Aorta (tissue), 5 donors: ENCODE measurements around the gene WDFY4. TPM values are rescaled to one million over a fixed set of nuclear protein-coding genes. Genes with fewer than 3 reads are reported as not detected.

Experiments
- ATAC-seq: fragments of 200-7000 bp; cut with Tn5 transposase; one replicate; pipeline ENCODE4 v1.9.1; 2022; ENCODE audit warnings: moderate library complexity; ENCODE audit not compliant: low FRiP score
- DNase-seq, 2 donors: peaks; one replicate each; pipeline ENCODE4 v3.0.0-alpha.2; 2020
- H3K27ac ChIP-seq, 2 donors: one replicate each; pipeline ENCODE4 v1.5.1; 2013; ENCODE audit warnings: low read length in 2 of 2, mild to moderate bottlenecking in 2 of 2, moderate library complexity in 2 of 2, control low read depth in 1 of 2, inconsistent platforms in 1 of 2, low read depth in 1 of 2
- H3K27me3 ChIP-seq, 2 donors: one replicate each; pipeline ENCODE4 v1.6.1; 2013; ENCODE audit warnings: control low read depth in 1 of 2, low read length in 1 of 2, mild to moderate bottlenecking in 1 of 2, moderate library complexity in 1 of 2; ENCODE audit not compliant: insufficient read depth in 2 of 2, control insufficient read depth in 1 of 2
- H3K36me3 ChIP-seq, 2 donors: one replicate each; pipeline ENCODE4 v1.6.1; 2013; ENCODE audit warnings: control low read depth in 1 of 2, low read length in 1 of 2, mild to moderate bottlenecking in 1 of 2; ENCODE audit not compliant: insufficient read depth in 2 of 2, control insufficient read depth in 1 of 2
- H3K4me1 ChIP-seq, 2 donors: one replicate each; pipeline ENCODE4 v1.6.1; 2013; ENCODE audit warnings: low read length in 2 of 2, control low read depth in 1 of 2, mild to moderate bottlenecking in 1 of 2, moderate library complexity in 1 of 2; ENCODE audit not compliant: insufficient read depth in 2 of 2, control insufficient read depth in 1 of 2
- H3K4me3 ChIP-seq, 2 donors: one replicate each; pipeline ENCODE4 v1.5.1; 2013; ENCODE audit warnings: low read length in 2 of 2, control low read depth in 1 of 2, mild to moderate bottlenecking in 1 of 2
- H3K9me3 ChIP-seq: one replicate; pipeline ENCODE4 v1.6.1; 2013; ENCODE audit warnings: mild to moderate bottlenecking, low read length; ENCODE audit not compliant: control insufficient read depth
- WGBS, 2 donors: extraction: QIAGEN DNeasy Blood & Tissue Kit; methylation state at CpG; one replicate each; pipeline ENCODE4 v1.1.7; 2013; 5-methylcytosine and 5-hydroxymethylcytosine counted together
- intact Hi-C, 2 donors: fragments of 100-400 bp; cut with DNase I; formaldehyde crosslinking; loops; one replicate each; pipeline versions ENCODE4 v1.14.2 to v1.15.0; 2022
- polyA plus RNA-seq, 2 donors: library from polyadenylated mRNA; stranded (reverse); fragments of 200-250 nt; gene quantifications; one replicate each; pipeline ENCODE4 v1.2.3, GENCODE V29; 2013
- total RNA-seq, 2 donors: library from RNA; stranded (reverse); fragmentation: NEBNext Ultra II Directional; extraction: Animal tissue kit (Norgen Biotek cat#: 25700); gene quantifications; one replicate each; pipeline ENCODE4 v1.2.1, GENCODE V29; 2021
- donor health status: healthy with polysubstance abuse.
- donor health status: Bipolar disorder and iron deficiency.
- donor health status: DM: no; HTN: no; CAD: no.
- donor health status: DM: no; HTN: no; CAD: no.
- donor health status: DM: yes; HTN: yes; CAD: no.

Gene WDFY4
- total and polyA plus RNA-seq, 4 donors, result 0.54 to 15.0 (median 4.6) TPM

DNA sequence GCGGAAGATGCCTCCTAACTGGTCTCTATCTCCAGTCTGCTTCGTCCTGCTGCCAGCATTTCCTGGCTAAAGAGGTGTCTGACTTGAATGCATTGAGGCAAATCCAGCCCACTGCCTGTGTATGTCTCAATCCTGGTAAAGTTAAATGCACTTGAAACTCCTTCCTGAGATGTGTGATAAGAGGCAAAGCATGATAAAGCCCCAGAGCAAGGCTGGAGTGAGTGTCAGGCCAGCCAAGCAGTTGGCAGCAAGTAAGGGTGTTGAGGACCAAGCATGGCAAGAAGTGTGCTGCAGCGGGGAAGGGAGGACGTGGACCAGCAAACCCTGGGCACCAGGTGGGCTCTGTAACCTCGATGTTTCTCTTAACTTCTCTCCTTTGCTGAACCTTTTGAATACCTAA is 225.9 kb downstream of the WDFY4 start:
- H3K4me1 ChIP-seq, result no peaks in the 10 kb centered on the region
- H3K36me3 ChIP-seq, result no peaks in the 10 kb centered on the region
- H3K4me3 ChIP-seq, result no peak overlapping the region
- H3K27me3 ChIP-seq, result no peaks in the 10 kb centered on the region
- WGBS, 2 donors, result 39 to 44% methylated on average over 5 of the region's 5 CpGs
- ATAC-seq (no peak), DNase-seq (no peak)
- intact Hi-C loops, result no loop called here
- H3K9me3 ChIP-seq, result no peaks in the 10 kb centered on the region
- no peak overlapping the region for H3K27ac ChIP-seq

DNA sequence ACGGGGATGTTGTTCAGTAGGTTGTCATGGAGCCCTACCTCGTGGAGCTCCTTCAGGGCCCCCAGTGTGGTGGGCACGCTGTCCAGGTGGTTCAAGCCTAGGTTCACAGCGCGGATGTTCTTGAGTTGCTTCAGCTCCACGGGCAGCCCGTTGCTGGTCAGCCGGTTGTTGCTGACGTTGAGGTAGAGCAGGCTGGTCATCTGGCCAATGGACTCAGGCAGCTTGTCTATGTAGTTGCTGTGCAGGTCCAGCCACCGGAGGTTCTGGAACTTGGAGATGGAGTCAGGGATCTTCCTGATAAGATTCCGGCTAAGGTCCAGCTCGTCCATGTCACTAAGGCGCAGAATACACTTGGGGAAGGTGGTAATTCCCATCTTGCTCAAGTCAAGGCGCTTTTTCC is 229.0 kb downstream of the WDFY4 start:
- 88 to 96% methylated on average over 14 of the region's 14 CpGs for WGBS, 2 donors
- H3K4me3 ChIP-seq, result no peak overlapping the region
- H3K27me3 ChIP-seq, result no peaks in the 10 kb centered on the region
- H3K9me3 ChIP-seq, result no peaks in the 10 kb centered on the region
- intact Hi-C loops, result no loop called here
- H3K36me3 ChIP-seq, result no peaks in the 10 kb centered on the region
- H3K4me1 ChIP-seq, result no peaks in the 10 kb centered on the region
- ATAC-seq (no peak), DNase-seq (no peak)
- no peak overlapping the region for H3K27ac ChIP-seq

DNA sequence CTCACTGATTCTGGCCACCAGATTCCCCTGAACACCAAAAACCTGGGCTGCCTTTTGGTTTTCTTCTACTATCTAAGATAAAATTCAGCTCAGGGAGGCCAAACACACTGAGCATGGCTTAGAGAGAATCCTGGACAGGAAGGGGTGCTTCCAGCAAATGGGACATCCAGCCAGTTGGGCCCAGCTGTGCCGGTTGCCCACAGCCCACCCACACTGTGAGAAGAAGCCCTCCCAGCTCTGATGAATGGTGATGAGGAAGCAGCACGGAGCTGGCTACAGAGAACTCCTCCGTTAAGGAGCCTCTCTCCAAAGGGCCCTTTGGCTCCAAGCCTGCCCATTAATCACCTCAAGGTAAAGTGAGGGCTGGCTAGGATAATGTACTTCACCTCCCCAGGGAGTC is 239.1 kb downstream of the WDFY4 start:
- Histone ChIP-seq H3K4me3 (no peak overlapping the region), H3K27me3 (no peaks in the 10 kb centered on the region), H3K27ac (no peak overlapping the region), H3K9me3 (no peaks in the 10 kb centered on the region), H3K36me3 (no peaks in the 10 kb centered on the region), H3K4me1 (no peaks in the 10 kb centered on the region)
- DNase-seq (no peak), ATAC-seq (no peak)
- intact Hi-C loops, result no loop called here
- WGBS, 2 donors, result 40 to 59% methylated on average over 3 of the region's 3 CpGs

DNA sequence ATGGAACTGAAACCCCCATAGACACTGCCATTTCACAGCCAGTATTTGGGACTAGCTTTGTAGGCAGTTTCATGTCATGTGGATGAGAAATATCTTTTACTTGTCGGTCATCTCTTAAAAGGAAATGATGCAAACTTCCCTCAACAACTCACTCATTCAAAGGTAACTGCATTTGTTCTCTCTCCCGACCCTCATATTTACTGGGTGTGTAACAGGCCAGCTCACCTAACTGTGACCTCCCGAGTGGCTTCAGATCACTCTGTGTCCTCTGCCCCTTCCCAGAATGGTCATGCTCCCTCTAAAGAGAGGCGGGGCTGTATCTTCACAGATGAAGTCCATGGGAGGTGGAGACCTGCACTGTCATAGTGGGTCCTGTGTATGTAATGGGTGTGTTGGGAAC is 240.3 kb downstream of the WDFY4 start:
- Histone ChIP-seq H3K4me3 (no peak overlapping the region), H3K36me3 (no peaks in the 10 kb centered on the region), H3K4me1 (no peaks in the 10 kb centered on the region), H3K27ac (no peak overlapping the region), H3K9me3 (no peaks in the 10 kb centered on the region), H3K27me3 (no peaks in the 10 kb centered on the region)
- intact Hi-C loops, result no loop called here
- DNase-seq (no peak), ATAC-seq (no peak)
- WGBS, 2 donors, result 94 to 96% methylated on average over 4 of the region's 4 CpGs

DNA sequence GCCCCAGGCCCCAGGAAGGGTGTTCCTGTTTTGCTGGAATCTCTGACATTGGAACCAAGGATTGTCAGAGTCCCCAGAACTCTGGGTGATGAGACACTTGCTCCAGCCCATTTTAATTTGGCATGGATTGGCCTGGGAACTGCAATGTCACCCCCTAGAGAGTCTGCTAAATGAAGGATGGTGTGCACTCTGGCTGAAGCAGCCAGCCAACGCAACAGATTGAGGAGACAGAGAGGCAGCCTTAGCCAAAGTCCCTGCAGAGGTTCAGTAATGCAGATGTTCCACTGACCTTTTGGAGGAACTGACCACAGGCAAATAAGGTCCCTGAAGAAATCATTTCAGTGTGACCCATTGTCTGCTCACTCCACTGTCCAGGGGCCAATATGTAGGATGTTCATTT is 241.6 kb downstream of the WDFY4 start:
- WGBS, 2 donors, result 92 to 100% methylated on average over 1 of the region's 1 CpG
- Histone ChIP-seq H3K4me3 (no peak overlapping the region), H3K27ac (no peak overlapping the region), H3K27me3 (no peaks in the 10 kb centered on the region), H3K36me3 (no peaks in the 10 kb centered on the region), H3K9me3 (no peaks in the 10 kb centered on the region), H3K4me1 (no peaks in the 10 kb centered on the region)
- DNase-seq (no peak), ATAC-seq (no peak)
- intact Hi-C loops, result no loop called here

DNA sequence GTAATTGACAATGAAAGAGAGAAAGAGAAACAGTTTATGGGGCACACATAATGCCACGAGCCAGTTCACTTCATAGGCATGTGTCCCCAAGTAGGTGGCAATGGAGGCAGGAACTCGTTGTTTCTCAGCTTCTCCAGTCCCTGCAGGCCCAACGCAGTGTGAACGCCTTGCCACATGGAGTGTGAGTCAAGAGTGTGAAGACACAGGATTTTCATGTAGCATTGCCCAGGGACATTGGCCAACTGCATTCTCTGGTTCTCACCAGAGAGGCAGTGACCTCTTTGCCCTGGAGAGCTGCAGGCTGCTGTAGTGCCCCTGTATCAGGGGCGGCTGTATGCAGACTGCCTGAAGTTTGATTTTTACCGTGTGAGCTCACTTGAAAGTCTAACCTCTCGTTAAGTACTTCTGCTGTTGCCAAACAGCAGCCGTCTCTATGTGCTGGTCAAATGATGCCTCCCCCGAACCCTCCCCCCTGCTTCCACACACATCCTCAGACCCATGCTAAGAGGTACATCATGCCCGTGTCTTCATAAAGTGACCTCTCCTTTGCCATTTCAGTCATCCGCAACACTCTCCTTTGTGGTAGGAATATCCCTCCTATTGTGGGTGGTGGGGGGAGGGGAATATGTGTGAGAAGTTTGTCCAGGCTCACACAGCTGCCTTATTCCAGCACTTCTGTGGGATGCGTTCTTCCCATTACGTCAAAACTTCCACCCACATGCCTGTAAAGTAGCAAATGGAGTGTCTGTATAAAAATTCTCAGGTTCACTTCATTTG is 242.3 kb downstream of the WDFY4 start:
- WGBS, 2 donors, result 93 to 94% methylated on average over 13 of the region's 13 CpGs
- H3K27me3 ChIP-seq, result no peaks in the 10 kb centered on the region
- ATAC-seq, result no peak

DNA sequence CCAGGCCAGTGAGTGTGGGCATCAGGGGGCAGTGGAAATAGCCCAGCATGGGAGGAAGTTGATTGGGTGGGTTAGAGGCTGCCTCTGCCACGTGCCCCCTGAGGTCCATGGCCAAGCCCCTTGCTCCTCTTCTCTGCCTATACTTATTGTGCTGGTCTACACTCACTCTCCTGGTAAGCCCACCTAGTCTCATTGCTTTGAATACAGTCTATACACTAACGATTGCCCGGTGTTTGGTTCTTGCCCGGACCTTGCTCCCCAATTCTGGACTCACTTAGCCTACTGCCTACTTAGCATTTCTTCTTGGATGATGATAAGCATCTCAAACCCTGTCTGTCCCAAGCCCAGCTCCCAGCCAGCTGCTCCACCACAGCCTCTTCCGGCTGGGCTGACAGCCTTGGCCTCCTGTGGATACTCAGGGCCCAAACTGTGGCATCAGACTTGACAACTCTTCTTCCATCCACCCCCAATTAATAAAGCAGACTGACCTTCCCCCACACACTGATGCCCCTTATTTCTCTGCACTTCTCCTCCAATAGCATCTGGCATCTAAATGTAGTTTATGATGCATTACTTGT is 244.8 kb downstream of the WDFY4 start:
- WGBS, 2 donors, result 75 to 84% methylated on average over 5 of the region's 5 CpGs
- Histone ChIP-seq H3K9me3 (no peaks in the 10 kb centered on the region), H3K27me3 (no peaks in the 10 kb centered on the region), H3K4me1 (no peaks in the 10 kb centered on the region), H3K4me3 (no peak overlapping the region), H3K36me3 (no peaks in the 10 kb centered on the region), H3K27ac (no peak overlapping the region)
- DNase-seq, result no peak
- ATAC-seq, result no peak
- intact Hi-C loops, result no loop called here

More for the DNA sequence above, 242.3 kb downstream of the WDFY4 start:
- Histone ChIP-seq H3K9me3 (no peaks in the 10 kb centered on the region), H3K36me3 (no peaks in the 10 kb centered on the region), H3K4me1 (no peaks in the 10 kb centered on the region), H3K27ac (no peak overlapping the region), H3K4me3 (no peak overlapping the region)
- intact Hi-C loops, result no loop called here
- DNase-seq, result no peak

DNA sequence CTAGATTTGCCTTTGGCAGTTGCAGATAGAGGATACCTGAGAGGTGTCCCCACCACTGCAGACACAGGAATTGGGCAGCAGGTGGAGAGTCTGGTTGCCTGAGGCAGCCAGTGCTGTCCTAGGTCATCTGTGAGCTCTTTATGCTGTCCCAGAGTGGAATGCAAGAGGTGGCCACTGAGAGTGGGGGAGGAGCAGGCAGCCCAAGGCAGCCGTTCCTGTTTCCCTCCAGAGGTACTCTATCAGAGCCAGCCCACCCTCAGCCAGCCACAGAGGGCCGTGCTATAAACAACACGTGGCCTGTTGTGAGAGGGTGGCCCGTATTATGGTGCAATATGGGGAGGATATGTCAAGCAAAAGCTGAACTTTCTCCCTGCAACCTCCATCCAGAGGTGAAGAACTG is 246.5 kb downstream of the WDFY4 start:
- intact Hi-C loops, result no loop called here
- no peaks in the 10 kb centered on the region for H3K9me3 ChIP-seq
- 65 to 66% methylated on average over 4 of the region's 4 CpGs for WGBS, 2 donors
- no peak overlapping the region for H3K4me3 ChIP-seq
- no peaks in the 10 kb centered on the region for H3K36me3 ChIP-seq
- no peaks in the 10 kb centered on the region for H3K27me3 ChIP-seq
- no peak for ATAC-seq
- H3K27ac ChIP-seq, result no peak overlapping the region
- DNase-seq, result no peak
- H3K4me1 ChIP-seq, result no peaks in the 10 kb centered on the region
